Suprapubic skin (tissue), 4 donors: Measurements from ENCODE around the gene LAP3.

Experiments used
- CTCF ChIP-seq, 2 donors: fragments of 200-600 bp in 1 of 2; fragments of 450-650 bp in 1 of 2; sonication (generic) in 1 of 2; IDR thresholded peaks; one replicate each; pipeline ENCODE4 v1.5.1; 2016 to 2019; ENCODE audit warnings: antibody characterized with exemption in 2 of 2, mild to moderate bottlenecking in 1 of 2, moderate library complexity in 1 of 2
- POLR2A ChIP-seq, 2 donors: fragments of 450-650 bp; IDR thresholded peaks; one replicate each; pipeline ENCODE4 v1.6.1; 2017; ENCODE audit warnings: antibody characterized with exemption in 2 of 2, mild to moderate bottlenecking in 2 of 2, moderate library complexity in 2 of 2
- POLR2AphosphoS5 ChIP-seq, 3 donors: sonication (generic); formaldehyde crosslinking; IDR thresholded peaks; one replicate each; pipeline ENCODE4 v1.6.1; 2017; ENCODE audit warnings: antibody characterized with exemption in 3 of 3

- TF ChIP-seq POLR2AphosphoS5 (IDR thresholded peaks at IDR 0.05) (no peak), POLR2A (IDR thresholded peaks at IDR 0.05) (no peak), CTCF (IDR thresholded peaks at IDR 0.05) (no peak)
Measured at GRCh38 chr4:17584521-17585213, 7.7 kb downstream of the LAP3 start.
